Stimulated activated CD8-positive, alpha-beta memory T cell treated with anti-CD3 and anti-CD28 coated beads, Interleukin-12 subunit alpha, Interleukin-12 subunit beta, amount 100 ng/mL, for 1 hour (primary cell): ENCODE results near the gene MPHOSPH9.
A peak's percentile ranks its signal among the peaks of the same experiment; 100 is the strongest.
"Not testable (repeated sequence)": the region's sequence is repeated elsewhere in the genome, so short reads cannot be mapped to it uniquely, and the experiment has no call there.

Experiments used
- DNase-seq: peaks from one replicate; pipeline ENCODE4 v3.0.0-alpha.2; 2020; ENCODE audit warnings: low read depth

The MPHOSPH9 gene

GRCh38 chr12:123225443-123225842 lies 7.5 kb downstream of the MPHOSPH9 start:
- DNase-seq, result no peak

- peak; percentile 40 for DNase-seq
Measured at GRCh38 chr12:123223241-123223668, 9.7 kb downstream of the MPHOSPH9 start.

- DNase-seq, result not testable (repeated sequence)
Measured at GRCh38 chr12:123207815-123208214, 25.1 kb downstream of the MPHOSPH9 start.

GRCh38 chr12:123206794-123207193 lies 26.1 kb downstream of the MPHOSPH9 start:
- DNase-seq, result not testable (repeated sequence)

- no peak for DNase-seq
Measured at GRCh38 chr12:123200414-123200813, 32.5 kb downstream of the MPHOSPH9 start.

GRCh38 chr12:123199936-123200335 lies 33.0 kb downstream of the MPHOSPH9 start:
- no peak for DNase-seq

- no peak for DNase-seq
Measured at GRCh38 chr12:123187637-123188036, 45.3 kb downstream of the MPHOSPH9 start.

GRCh38 chr12:123180171-123180570 lies 52.8 kb downstream of the MPHOSPH9 start:
- no peak for DNase-seq

GRCh38 chr12:123171967-123172366 lies 61.0 kb downstream of the MPHOSPH9 start:
- no peak for DNase-seq

- no peak for DNase-seq
Measured at GRCh38 chr12:123167329-123167728, 65.6 kb downstream of the MPHOSPH9 start.

GRCh38 chr12:123165537-123165936 lies 67.4 kb downstream of the MPHOSPH9 start:
- no peak for DNase-seq

GRCh38 chr12:123164710-123165261 lies 68.2 kb downstream of the MPHOSPH9 start:
- no peak for DNase-seq

- no peak for DNase-seq
Measured at GRCh38 chr12:123164222-123164621, 68.7 kb downstream of the MPHOSPH9 start.

GRCh38 chr12:123163227-123163626 lies 69.7 kb downstream of the MPHOSPH9 start:
- DNase-seq, result no peak

GRCh38 chr12:123160801-123161487 lies 72.0 kb downstream of the MPHOSPH9 start:
- no peak for DNase-seq

GRCh38 chr12:123153906-123154305 lies 79.0 kb downstream of the MPHOSPH9 start:
- no peak for DNase-seq

GRCh38 chr12:123152833-123153232 lies 80.1 kb downstream of the MPHOSPH9 start:
- no peak for DNase-seq

GRCh38 chr12:123151457-123152454 lies 81.2 kb downstream of the MPHOSPH9 start:
- DNase-seq, result no peak

- DNase-seq, result peak; percentile 44
Measured at GRCh38 chr12:123150744-123151456, 82.0 kb downstream of the MPHOSPH9 start, which contains the start of gene PITPNM2. Gene PITPNM2, minus strand, starts transcription at chr12:123151090. Its CDS starts 116,500 bp downstream, at chr12:123034590.

GRCh38 chr12:123150275-123150743 lies 82.6 kb downstream of the MPHOSPH9 start:
- no peak for DNase-seq

GRCh38 chr12:123149501-123150274 lies 83.3 kb downstream of the MPHOSPH9 start:
- no peak for DNase-seq
